ENCODE measurements around the gene AOC2. TPM values are rescaled to one million over a fixed set of nuclear protein-coding genes. Genes with fewer than 3 reads are reported as not detected.
"Not testable (repeated sequence)": the region's sequence is repeated elsewhere in the genome, so short reads cannot be mapped to it uniquely, and the experiment has no call there.

Gene AOC2
- total RNA-seq, 4 donors from 2014 or later, result 0.70 to 2.3 (median 1.6) TPM; not detected in 1

DNA sequence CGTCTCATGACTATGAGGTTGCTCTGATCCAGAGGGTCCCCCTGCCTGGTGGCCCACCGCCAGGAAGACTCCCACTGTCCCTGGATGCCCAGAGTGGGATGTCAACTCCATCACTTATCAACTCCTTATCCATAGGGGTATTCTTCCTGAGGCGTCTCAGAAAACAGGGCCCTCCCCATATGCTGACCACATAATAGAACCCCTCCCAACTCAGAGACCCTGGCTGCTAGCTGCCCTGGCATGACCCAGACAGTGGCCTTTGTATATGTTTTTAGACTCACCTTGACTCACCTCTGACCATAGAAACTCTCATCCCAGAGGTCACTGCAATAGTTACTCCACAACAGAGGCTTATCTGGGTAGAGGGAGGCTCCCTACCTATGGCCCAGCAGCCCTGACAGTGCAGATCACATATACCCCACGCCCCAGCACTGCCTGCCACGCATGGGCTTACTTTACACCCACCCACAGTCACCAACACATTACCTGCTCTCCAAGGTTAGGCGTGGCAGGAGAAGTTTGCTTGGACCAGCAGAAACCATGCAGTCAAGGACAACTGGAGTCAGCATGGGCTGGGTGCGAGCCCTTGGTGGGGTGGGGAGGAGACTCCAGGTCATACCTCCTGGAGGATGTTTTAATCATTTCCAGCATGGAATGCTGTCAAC is 53.9 kb downstream of the AOC2 start:
- Histone ChIP-seq H3K4me1 (peaks cover 0 to 25% (median 5%) of the 10 kb centered on the region in 4 donors), H3K27me3 (no peaks in the 10 kb centered on the region), H3K27ac (peak overlapping the region in 1 of 4 donors; percentile 56), H3K36me3 (no peaks in the 10 kb centered on the region), H3K4me3 (no peak overlapping the region), H3K9me3 (no peaks in the 10 kb centered on the region)
- peak in 2 of 3 donors; percentile 64 to 72 for DNase-seq
- TF ChIP-seq POLR2A (IDR thresholded peaks at IDR 0.05), result no peak

DNA sequence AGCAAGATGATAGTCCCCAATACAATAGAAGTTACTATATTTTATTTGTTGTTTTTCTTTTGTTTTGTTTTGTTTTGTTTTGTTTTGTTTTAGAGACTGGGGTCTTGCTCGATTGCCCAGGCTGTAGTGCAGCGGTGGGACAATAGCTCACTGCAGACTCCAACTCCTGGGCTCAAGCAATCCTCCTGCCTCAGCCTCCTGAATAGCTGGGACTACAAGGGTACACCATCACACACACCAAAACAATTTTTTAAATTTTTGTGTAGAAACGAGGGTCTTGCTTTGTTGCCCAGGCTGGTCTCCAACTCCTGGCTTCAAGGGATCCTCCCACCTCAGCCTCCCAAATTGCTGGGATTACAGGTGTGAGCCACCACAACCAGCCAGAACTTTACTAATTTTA is 55.6 kb downstream of the AOC2 start:
- H3K4me3 ChIP-seq, H3K36me3 ChIP-seq, DNase-seq, H3K27me3 ChIP-seq, H3K9me3 ChIP-seq: not testable (repeated sequence)
- H3K4me1 ChIP-seq, result peaks cover 0 to 10% (median 0%) of the 10 kb centered on the region in 4 donors
- peak overlapping the region in 2 of 4 donors; percentile 1 to 36 for H3K27ac ChIP-seq

Small RNA genes within 50 kb of the gene (small RNA-seq; reads per million reads assigned to genes)
- 0 reads per million in 2 donors for gene MIR6781
- gene RNU6-287P, result 0 reads per million in 2 donors

Other genes starting within 250 kb of the AOC2 start
- 10 to 100 TPM; 31.4 to 66.6 (median 55.8) TPM for gene RETREG3, start 235.2 kb upstream of the AOC2 start, total RNA-seq
- gene TUBG1, start 234.9 kb upstream of the AOC2 start, total RNA-seq, result 10 to 100 TPM; 19.8 to 64.4 (median 37.9) TPM
- gene TUBG2, start 185.3 kb upstream of the AOC2 start, total RNA-seq, result 10 to 100 TPM in 3 of 4 donors, 1 to 10 TPM in 1; 5.6 to 79.2 (median 16.6) TPM
- gene PLEKHH3, start 167.6 kb upstream of the AOC2 start, total RNA-seq, result 10 to 100 TPM in 2 of 4 donors, 1 to 10 TPM in 2; 3.5 to 14.0 (median 10.8) TPM
- 1 to 10 TPM in 1 of 4 donors, under 1 TPM in 1, not detected in 2; 0.40 to 2.8 TPM for gene CCR10, start 162.7 kb upstream of the AOC2 start, total RNA-seq
- 1 to 10 TPM in 3 of 4 donors, under 1 TPM in 1; 0.35 to 5.0 (median 1.3) TPM for gene CNTNAP1, start 162.0 kb upstream of the AOC2 start, total RNA-seq
- gene EZH1, start 99.5 kb upstream of the AOC2 start, total RNA-seq, result 100 to 1,000 TPM in 1 of 4 donors, 10 to 100 TPM in 3; 33.5 to 120 (median 64.4) TPM
- gene RAMP2, start 83.4 kb upstream of the AOC2 start, total RNA-seq, result 1 to 10 TPM; 2.3 to 9.9 (median 4.3) TPM
- gene VPS25, start 71.1 kb upstream of the AOC2 start, total RNA-seq, result 10 to 100 TPM; 34.7 to 82.1 (median 67.5) TPM
- 10 to 100 TPM in 3 of 4 donors, 1 to 10 TPM in 1; 7.2 to 56.0 (median 28.7) TPM for gene WNK4, start 64.0 kb upstream of the AOC2 start, total RNA-seq
- gene COA3, start 45.9 kb upstream of the AOC2 start, total RNA-seq, result 100 to 1,000 TPM in 3 of 4 donors, 10 to 100 TPM in 1; 68.5 to 156 (median 139) TPM
- gene CNTD1, start 45.7 kb upstream of the AOC2 start, total RNA-seq, result not detected
- 100 to 1,000 TPM in 3 of 4 donors, 10 to 100 TPM in 1; 81.6 to 171 (median 122) TPM for gene BECN1, start 20.3 kb upstream of the AOC2 start, total RNA-seq
- gene PSME3, start 11.2 kb upstream of the AOC2 start, total RNA-seq, result 10 to 100 TPM; 45.6 to 75.9 (median 59.8) TPM
- 10 to 100 TPM in 1 of 4 donors, 1 to 10 TPM in 3; 3.3 to 11.4 (median 7.0) TPM for gene AOC3, start 6.6 kb downstream of the AOC2 start, total RNA-seq
- 10 to 100 TPM in 3 of 4 donors, 1 to 10 TPM in 1; 2.5 to 97.8 (median 66.0) TPM for gene G6PC1, start 56.2 kb downstream of the AOC2 start, total RNA-seq
- 10 to 100 TPM; 12.6 to 33.5 (median 26.5) TPM for gene AARSD1, start 119.9 kb downstream of the AOC2 start, total RNA-seq
- gene PTGES3L, start 135.5 kb downstream of the AOC2 start, total RNA-seq, result 1 to 10 TPM in 3 of 4 donors, not detected in 1; 1.6 to 6.9 (median 5.5) TPM
- 10 to 100 TPM; 17.2 to 37.3 (median 26.9) TPM for gene RUNDC1, start 136.0 kb downstream of the AOC2 start, total RNA-seq
- 1,000 to 10,000 TPM in 1 of 4 donors, 100 to 1,000 TPM in 3; 331 to 1,066 (median 442) TPM for gene RPL27, start 153.8 kb downstream of the AOC2 start, total RNA-seq
- 10 to 100 TPM; 60.1 to 85.8 (median 73.4) TPM for gene IFI35, start 162.2 kb downstream of the AOC2 start, total RNA-seq
- 10 to 100 TPM; 52.8 to 97.8 (median 71.5) TPM for gene VAT1, start 177.8 kb downstream of the AOC2 start, total RNA-seq
- gene RND2, start 180.7 kb downstream of the AOC2 start, total RNA-seq, result 1 to 10 TPM in 1 of 4 donors, under 1 TPM in 3; 0.27 to 1.7 (median 0.32) TPM